Superior temporal gyrus (tissue), 1 donor: Measurements from ENCODE around the gene SEPTIN5.

Experiments used
- DNase-seq: peaks from one replicate; pipeline ENCODE4 v3.0.0-alpha.2; 2016; ENCODE audit errors: extremely low spot score

SEPTIN5 gene

DNA sequence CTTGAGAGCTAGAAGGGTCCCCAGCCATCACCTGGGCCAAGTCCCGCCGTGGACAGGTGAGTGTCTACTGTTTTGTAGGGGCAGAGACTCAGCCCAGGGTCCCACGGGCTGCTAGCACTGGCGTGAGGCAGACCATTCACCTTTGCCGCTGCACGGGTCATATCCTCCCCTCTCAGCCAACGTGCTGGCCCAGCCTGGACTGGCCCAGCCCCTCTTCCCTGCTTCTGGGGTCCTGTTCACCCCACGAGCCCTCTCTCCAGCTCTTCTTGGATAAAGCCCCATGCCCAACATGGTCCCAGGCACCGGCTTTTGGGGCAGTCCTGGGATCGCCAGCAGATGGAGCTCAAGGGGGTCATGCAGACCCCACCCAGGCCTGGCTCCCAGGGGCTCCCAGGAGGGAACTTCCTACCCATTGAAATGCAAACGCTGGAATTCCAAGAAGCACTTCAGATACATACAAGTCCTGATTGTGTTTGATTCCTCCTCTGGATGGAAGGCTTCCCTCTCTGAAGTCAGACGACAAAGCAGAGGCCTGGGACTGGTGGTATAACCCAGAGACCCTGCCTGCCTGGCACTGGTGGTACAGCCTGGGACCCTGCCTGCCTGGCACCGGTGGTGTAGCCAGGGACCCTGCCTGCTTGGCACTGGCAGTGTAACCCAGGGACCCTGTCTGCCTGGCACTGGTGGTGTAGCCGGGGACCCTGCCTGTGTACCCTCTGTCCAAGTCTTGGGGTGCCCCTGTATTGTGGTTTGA, 8.9 kb upstream of the SEPTIN5 start:
- DNase-seq = no peak

DNA sequence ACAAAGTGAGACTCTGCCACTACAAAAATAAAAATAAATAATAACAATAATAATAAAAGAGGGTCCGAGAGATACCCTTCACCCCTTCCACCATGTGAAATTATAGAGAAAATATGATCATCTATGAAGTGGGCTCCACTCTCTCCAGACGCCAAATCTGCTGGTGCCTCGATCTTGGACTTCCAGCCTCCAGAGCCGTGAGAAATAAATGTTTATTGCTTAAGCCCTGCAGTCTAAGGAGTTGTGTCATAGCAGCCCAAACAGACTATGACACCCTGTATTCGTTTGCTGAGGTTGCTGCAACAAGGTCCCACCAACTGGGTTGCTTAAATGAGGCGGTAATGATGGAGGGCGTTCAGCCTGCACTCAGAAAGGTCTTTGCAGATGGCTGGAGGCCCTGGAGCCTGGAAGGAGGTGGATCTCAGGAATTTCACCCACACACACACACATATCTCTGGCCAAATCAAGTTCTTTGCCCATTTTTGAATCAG, 7.6 kb upstream of the SEPTIN5 start:
- DNase-seq = no peak

DNA sequence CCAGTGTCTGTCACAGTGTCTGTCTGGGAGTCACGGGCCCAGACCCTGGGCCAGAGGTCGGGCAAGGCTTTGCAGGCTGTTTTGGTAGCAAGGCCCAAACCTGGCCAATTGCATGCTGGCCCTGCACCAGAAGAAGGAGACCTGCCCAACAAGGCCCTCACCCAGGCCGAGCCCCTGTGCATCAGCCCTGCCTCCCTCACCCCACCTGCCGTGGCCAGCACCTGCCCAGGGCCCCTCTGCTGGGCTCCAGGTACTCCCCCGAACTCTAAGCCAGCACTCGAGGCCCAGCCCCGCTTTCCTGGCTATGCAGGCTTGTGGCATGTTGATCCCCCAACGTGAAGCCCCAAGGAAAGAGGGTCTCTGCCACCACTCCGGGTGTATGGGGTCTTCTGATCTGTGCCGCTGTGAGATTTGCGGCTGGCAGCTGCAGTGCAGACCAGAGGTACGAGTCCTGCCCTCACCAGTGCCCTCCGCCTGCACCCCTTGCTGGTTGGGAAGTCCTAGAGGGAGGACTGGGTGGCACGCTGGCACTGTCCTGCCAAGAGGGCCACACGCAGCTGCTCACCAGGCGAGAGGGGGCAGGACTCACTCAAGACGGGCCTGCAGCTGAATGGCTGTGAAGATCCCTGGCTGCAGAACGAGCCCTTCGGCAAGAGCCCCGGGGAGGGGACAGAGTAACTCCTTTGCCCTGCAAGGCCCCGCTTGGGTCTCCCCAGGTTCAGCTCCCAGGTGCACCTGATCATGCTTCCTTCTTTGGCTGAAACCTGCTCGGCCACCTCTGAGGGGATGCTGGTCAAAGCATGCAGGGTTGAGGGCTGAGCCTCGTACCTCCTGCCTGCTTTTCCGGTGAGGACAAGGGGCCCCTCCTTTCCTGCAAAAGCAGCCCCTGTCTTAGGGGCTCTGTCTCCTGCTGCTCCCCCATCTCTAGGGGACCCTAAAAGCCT, 6.7 kb upstream of the SEPTIN5 start:
- no peak for DNase-seq

DNA sequence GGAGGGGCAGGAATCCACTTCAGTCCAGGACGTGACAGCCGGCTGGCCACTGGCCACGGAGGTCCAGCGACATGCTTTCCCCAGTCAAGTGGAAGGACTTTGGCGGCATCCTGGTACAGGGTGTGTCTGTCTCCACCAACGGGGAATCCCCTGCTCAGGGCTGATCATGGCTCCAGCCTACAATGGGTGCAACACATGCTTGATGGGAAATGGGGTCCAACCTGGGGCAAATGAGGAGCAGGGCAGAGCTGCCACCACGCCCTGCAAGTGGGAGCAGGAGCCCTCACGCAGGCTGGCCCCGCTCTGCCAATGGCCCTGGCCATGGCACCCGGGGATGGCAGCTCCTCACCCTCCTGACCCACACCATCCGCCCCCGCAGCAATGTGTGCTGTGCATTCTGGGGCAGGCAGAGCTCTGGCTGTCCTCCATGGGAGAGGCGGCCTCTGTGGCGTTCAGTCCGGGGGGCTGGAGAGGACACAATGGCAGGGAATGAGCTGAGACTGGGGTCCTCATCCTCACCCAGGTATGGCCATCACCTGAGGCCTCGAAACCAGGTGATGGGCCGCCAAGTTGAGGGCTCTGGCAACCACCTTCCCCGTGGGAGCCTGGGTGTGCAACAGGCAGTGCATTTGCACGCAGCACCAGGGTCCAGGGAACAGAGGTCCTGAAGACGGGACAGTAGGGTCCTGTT, 5.8 kb upstream of the SEPTIN5 start:
- no peak for DNase-seq

DNA sequence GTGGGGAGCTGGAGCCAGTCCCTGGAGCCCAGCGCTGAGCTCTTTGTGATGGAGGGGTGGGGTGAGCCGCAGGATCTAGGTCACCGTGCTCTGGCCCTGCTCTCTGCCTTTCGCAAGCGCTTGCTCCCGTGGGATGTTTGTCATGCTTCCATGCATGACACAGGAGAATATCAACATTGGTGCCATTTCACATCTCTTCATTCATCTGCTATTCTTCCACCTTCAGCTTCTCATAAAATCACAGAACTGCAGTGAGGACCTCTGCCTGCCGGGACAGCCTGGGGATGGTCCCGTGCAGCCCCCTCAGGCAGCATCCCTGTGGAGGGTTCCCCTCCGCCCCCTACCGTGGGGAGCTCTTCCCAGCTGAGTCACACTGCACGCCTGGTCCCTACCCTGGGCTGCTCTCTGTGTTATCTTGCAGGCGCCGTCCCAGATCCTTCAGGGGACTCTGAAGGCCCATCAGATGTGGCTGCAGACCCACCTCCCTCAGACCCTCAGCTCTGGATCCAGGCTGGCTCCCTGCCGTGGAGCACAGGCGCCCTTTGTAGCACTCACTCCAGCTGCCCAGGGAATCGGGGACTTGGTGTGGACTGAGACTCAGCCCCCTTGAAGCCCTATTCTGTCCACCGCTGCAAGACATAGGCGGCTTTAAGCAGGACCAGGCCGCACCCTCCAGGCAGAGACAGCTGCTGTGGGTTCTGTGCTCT, 5.1 kb upstream of the SEPTIN5 start:
- no peak for DNase-seq

DNA sequence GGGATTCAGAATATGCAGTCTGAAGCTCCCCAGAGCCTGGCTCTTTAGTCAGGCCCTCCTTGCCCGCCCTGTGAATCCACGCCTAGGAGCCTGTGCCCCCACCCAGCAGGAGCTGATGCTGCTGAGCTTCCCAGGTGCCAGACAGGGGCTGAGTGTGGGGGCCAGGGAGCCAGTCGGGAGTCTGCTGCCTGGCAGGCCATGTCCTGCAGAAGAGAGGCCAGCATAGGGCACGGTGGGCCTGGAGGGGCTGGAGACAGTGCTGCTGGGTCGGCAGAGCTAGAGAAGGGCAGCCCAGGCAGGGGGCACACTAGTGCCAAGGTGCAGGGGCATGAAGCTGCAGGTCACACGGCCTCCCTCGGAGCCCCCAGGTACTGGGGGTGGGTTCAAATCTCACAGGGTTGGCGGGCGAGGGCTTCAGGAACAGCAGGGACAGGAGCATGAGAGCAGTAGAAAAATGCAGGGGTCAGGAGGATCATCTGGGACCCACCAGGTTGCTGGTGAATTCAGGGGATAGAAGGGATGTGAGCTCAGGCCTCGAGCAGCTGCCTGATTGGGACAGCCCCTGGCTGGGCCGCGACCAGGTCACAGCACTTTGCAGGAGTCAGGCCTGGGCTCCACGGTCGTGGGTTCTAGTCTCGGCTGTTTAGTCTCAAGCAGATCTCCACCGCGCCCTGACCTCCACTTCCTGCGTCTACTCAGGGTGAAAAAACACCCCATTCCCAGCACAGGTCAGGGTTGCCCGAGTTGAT, 4.1 kb upstream of the SEPTIN5 start:
- DNase-seq = no peak

DNA sequence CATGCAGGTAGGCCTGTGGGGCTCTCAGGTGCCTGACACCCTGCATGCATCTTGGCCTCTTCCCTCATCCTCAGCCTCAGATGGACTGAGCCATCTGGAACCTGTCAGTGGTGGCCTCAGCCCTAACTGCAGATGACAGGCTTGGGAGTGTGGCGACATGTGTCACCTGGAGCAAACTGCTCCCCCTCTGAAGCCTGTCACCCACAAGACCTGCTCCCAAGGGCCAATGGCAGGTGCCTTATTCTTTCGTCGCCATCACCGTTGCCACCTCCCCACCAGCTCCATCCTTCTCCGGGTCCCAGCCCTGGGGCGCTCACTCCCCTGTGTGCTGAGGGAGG, 3.6 kb upstream of the SEPTIN5 start:
- DNase-seq = no peak

DNA sequence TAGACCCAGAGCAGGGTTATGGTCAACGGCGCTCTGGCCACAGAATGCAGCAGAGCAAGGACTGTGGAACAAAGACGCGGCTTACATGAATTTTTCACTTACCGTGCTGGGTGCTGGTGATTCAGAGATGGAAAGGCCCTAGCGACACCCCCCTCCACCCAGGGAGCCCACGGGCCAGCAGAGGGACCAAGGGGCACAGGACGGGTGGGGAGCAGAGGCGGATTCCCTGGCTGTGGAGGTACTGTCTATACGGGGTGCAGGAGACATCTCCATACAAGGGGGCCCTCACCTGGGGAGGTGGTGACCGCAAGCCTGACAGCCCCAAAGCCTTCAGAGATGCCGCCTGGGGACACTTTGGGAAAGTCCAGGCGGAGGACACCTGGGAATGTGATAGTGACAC, 1.1 kb upstream of the SEPTIN5 start:
- no peak for DNase-seq

DNA sequence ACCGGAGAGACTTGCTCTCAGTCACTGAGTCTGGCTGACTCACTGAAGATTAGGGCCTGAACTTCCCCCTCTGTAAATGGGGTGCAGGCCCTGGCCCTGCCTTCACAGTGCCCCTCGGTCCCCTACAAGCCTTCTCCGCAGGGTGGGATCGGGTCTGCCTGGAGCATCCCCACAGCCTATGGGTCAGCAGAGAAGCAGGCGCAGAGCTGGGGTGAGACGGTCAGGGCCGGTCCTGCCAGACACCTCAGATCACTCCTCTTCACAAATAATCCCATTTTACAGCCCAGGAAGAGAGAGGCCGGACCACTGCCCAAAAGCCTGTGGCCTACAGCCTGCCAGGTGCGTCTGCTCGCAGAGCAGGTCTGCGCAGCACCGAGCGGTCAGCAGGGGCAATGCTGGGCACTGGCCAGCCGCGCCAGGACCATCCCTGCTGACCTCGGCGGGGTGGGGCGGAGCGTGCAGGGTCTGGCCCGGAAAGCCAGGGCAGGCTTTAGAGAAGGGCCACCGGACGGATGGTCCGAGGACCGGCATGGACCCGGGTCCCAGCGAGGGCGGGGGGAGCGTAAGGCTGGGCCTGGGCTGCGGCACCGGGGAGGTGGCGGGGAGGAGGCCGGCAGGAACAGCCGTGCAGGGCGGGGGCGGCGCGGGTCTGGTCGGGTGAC, 522 bp upstream of the SEPTIN5 start:
- no peak for DNase-seq

DNA sequence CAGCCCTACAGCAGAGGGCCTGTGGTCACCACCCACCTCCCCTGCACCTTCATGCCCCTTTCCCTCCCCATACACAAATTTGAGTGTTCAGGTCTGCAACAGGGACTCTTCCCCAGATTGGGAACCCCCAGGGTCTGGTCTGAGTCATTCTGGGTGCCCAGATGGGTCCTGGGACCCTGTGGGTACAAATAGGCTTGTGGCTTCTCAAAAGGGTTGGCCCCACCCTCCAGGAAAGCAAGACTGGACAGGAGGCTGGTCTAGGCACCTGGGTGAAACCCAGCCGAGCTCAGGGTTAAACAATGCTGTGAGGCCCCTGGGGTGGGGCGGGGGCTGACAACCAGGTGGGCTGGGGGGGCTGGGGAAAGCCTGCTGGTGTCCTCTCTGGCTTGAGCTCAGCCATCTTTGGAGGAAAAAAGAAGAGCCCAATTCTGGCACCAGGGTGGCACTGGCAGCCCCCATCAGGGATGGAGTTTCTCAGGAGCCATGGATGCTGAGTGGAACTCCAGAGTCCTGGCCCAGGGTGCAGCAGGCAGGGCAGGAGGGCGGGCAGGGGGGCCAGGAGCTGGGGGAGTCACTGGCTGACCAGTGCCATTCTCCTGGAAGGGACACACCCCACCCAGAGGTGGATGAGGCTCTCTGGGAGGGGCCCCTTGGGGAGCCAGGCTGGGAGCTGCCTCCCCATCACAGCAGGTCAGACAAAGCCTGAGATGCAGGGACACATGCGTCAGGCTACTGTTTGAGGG, 1.1 kb downstream of the SEPTIN5 start:
- DNase-seq = no peak

DNA sequence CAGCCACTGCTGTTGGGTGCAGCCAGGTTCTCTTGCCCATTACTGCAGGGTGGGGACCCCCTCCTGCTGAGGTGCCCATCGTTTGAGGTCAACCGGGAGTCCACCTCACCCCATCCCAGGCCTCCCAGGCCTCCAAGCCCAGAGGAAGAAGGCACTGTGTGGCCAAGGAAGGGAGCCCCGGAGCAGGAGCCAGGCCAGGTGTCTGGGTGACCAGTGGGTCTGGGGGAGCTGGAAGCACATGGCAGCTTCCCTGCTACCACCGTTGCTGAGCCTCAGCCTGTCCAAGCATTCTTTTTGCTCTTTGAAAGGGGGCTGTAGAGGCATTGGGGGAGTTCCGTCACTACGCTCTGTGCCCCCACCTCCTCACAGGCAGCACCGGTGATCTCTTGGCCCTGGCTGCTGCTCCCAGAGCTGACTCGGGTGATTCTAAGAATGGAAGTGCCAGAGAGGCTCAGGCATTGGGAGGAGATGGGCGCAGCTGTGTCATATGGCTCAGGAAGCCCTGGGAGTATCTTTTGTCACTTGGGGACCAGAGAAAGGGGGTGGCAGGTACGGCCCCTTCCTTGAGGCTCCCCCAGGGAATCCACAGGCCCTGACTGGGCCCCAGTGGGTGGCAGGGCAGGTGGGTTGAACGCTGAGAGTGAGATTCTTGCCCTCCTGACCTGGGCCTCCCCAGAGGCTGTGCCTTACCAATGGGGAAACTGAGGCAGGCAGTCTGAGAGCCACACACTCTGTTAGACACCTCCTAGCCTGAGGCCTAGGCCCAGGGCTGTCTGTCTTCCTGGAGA, 1.9 kb downstream of the SEPTIN5 start:
- DNase-seq = no peak

DNA sequence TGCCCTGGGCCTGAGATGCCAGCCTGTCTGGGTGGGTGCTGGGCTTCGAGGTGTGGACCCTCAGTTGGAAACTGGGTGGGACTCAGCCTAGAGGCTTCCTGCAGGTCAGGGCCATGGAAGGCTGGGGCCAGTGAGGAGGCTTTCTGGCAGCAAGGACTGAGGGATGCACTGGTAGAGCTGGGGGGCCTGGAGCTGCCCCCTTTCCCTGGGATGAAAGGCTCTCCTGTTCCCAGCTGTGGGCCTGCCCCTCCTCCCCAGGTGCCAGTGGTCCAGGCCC, 2.5 kb downstream of the SEPTIN5 start:
- DNase-seq = no peak

DNA sequence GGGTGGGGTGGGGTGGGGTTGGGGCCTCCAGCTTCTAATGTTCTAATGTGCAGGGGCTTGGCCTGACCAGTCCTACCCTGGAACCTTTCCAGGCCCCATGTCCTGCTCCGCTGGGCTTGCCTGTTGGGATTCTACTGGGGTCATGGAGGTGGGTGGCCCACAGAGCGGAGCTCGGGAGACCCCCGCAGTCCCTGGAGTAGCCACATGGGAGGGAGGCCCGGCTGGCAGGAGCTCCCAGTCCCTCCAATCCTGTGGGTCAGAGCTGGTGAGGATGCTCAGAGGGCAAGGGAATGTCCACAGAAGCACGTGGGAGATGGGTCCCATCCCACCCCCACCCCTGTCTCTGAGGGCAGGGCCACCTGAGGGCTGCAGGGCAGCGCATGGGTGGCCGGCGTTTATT, 2.9 kb downstream of the SEPTIN5 start:
- no peak for DNase-seq

DNA sequence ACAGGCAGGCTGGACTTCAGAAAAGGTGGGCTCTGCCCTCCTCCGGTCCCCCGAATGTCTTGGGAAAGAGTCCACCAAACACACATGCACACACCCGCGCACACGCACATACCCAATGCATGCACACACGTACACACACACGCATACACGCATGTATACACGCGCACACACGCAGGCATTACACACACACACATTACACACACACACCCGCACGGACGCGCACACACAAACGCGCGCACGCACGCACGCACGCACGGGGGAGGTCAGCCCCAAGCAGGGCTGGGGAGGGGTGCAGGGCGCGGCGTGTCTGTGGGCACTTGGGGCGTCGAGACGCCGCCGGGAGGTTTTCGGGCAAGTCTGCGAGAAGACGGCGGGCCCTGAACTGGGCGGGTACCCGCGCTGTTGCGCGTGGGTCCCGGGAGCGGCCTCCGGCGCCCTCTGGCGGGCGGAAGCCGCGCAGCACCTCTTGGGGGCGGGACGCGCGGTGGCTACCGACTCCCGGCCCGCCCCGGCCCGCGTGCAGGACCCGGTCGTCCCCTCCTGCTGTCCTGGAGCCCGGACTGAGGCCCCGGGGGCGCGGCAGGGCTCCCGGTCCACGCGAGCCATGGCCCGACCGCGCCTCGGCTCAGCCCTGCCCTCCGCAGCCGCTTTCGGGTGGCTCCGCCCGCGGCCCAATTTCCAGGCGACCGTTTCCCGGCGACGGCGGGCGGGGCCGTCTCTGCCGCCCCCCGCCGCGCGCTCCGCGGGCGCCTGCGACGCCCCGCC, 3.6 kb downstream of the SEPTIN5 start:
- DNase-seq = peak; percentile 70

DNA sequence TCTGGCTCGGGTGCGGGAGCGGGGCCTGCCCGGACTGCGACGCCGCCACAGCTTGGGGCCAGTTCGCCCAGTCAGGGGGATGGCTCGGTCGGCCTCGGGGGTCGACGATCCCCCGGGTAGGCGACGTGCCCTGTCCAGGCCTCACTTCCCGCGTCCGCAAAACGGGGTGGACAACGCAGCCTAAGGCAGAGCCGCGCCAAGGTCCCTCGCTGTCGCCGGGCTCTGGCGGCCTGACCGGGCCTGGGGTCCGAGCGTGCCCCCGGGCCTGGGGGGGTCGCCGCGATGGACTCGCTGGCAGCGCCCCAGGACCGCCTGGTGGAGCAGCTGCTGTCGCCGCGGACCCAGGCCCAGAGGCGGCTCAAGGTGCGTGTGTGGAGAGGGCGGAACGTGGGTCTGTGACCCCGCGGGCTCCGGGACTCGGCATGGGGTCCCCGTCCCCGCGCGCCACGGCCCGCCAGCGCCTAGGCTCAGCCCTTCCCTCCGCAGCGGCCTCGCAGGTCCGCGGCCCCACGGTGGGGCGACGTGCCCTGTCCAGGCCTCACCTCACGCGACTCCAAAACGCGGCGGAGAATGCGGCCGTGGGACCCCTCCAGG, 4.2 kb downstream of the SEPTIN5 start:
- DNase-seq = no peak

DNA sequence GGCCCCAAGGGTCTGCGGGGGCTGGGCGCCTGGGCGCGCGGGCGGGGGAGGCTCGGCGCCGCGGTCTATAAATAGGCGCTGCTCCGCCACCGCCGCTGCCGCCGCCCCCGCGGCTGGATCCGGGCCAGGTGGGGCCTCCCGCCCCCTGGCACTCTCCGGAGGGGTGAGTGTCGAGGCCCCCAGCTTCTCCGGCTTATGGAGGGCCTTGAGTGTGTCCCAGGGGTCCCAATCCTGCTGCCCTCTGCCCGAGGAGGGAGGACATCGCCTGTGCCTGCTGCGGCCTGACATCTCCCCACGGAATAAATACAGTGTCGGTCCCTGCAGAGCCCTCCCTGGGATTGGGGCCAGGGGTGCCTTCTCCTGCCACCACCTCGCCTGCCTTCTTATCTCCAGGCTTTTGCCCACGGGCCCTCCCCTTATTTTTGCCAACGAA, 4.8 kb downstream of the SEPTIN5 start:
- no peak for DNase-seq

DNA sequence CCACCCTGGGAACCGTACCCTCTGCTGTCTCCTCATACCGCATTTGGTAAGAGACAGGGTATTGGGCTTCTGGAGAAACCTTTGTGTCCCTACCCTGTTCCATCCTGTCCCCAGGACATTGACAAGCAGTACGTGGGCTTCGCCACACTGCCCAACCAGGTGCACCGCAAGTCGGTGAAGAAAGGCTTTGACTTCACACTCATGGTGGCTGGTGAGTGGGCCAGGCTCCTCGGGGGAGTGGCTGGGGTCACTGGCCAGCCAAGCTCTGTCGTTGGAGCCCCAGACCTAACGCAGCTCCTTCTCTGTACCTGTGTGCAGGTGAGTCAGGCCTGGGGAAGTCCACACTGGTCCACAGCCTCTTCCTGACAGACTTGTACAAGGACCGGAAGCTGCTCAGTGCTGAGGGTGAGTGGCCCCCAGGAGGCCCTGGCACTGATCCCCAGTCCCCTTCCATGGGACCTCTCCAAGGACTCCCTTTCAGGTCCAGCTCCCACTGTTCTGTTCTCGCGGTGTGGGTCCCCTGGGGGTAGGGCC, 5.3 kb downstream of the SEPTIN5 start:
- no peak for DNase-seq
